Measurements from ENCODE around the gene ANKRD60.

DNA sequence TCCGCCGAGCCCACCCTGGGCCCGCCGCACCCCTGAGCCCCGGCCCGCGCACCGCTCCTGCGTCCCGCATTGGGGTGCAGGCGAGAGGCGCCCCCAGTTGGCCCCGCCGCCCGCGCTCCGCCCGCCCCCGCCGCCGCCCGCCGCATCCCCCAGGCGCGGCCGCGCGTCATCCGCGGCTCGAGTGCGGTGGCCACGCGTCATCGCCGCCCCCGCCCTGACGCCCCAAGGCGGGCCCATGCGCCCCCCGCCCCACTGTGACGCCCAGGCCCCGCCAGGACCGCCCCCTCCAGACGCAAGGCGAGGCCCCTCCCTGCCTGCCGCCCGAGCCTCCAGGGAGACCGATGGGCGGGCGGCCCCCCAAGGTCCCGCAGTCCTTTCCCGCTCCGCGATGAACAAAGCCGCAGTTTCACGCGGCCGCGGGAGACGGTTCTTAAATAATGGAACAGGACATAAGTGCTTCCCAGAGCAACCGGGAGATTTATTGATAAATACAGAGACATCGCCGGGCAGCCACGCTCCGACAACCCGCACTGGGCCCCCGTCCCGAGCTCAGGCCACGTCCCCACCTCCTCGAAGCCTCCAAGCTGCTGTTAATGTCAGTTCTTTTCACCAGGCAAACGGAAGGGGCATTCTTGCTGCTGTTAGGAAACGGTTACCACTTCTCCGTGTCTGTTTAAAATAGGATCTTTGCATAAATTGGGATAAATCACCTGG lies at the start of gene ANKRD60:
- TF ChIP-seq EZH2 (IDR thresholded peaks at IDR 0.05; ENCODE audit: borderline replicate concordance, low read depth, low read length, severe bottlenecking), result no peak
- TF ChIP-seq, protein P1, sequence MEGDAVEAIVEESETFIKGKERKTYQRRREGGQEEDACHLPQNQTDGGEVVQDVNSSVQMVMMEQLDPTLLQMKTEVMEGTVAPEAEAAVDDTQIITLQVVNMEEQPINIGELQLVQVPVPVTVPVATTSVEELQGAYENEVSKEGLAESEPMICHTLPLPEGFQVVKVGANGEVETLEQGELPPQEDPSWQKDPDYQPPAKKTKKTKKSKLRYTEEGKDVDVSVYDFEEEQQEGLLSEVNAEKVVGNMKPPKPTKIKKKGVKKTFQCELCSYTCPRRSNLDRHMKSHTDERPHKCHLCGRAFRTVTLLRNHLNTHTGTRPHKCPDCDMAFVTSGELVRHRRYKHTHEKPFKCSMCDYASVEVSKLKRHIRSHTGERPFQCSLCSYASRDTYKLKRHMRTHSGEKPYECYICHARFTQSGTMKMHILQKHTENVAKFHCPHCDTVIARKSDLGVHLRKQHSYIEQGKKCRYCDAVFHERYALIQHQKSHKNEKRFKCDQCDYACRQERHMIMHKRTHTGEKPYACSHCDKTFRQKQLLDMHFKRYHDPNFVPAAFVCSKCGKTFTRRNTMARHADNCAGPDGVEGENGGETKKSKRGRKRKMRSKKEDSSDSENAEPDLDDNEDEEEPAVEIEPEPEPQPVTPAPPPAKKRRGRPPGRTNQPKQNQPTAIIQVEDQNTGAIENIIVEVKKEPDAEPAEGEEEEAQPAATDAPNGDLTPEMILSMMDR (IDR thresholded peaks at IDR 0.05; ENCODE audit: borderline replicate concordance, extremely low read depth, low read length, poor library complexity, severe bottlenecking), result no peak
